K562 (cell line): ENCODE results near the gene SIX1. TPM values are rescaled to one million over a fixed set of nuclear protein-coding genes. Genes with fewer than 3 reads are reported as not detected.

Experiments used
- ATAC-seq: fragments of 200-7000 bp; cut with Tn5 transposase; 3 replicates; pipeline ENCODE4 v1.9.1; 2020; ENCODE audit warnings: moderate library complexity
- BruUV-seq: library from RNA; stranded (reverse); fragments of 400-500 nt; replicated peaks from 2 replicates; lab custom pipeline; 2021; lab: Mats Ljungman, UMichigan
- CTCF ChIA-PET: fragments of 300-600 bp; formaldehyde crosslinking; extraction: SDS; loops from one replicate; lab custom pipeline; 2021; ENCODE audit warnings: low intra/inter-chr PET ratio; lab: Yijun Ruan, JAX
- POLR2A ChIA-PET: fragments of 300-600, 350-650 bp; sonication (Branson Sonifier 250); formaldehyde crosslinking; extraction: SDS; loops from one replicate; lab custom pipeline; 2021; ENCODE audit warnings: antibody characterized with exemption, inconsistent platforms; lab: Yijun Ruan, JAX
- DNase-seq, 4 experiments: peaks; one replicate each; pipeline versions ENCODE4 v3.0.0 to v3.0.0-alpha.2; 2011 to 2018; ENCODE audit warnings: low spot score in 3 of 4, mixed read lengths in 3 of 4; ENCODE audit errors: extremely low read depth in 1 of 4
- FAIRE-seq: peaks from 2 replicates; lab custom pipeline; 2011; peaks lifted over from hg19 to GRCh38; lab: Jason Lieb, UNC
- H2AFZ ChIP-seq: 2 replicates; pipeline ENCODE4 v1.6.0; 2011; ENCODE audit warnings: low read depth, low read length, control low read depth, inconsistent platforms
- H3K27ac ChIP-seq: fragments of 200-600 bp; 3 replicates; pipeline ENCODE4 v1.8.0; 2011; ENCODE audit warnings: low read depth, mild to moderate bottlenecking, control low read depth, inconsistent platforms, low read length, moderate library complexity, mixed read lengths; ENCODE audit errors: extremely low read depth
- H3K27me3 ChIP-seq, 2 experiments: fragments of 300-600 bp in 1 of 2; 2 replicates in 1 of 2; 3 replicates in 1 of 2; pipeline versions ENCODE4 v1.6.0 to v1.8.0; 2011; ENCODE audit warnings: inconsistent platforms in 2 of 2, low read length in 2 of 2, mild to moderate bottlenecking in 1 of 2, mixed read lengths in 1 of 2, moderate library complexity in 1 of 2; ENCODE audit not compliant: control insufficient read depth in 2 of 2, insufficient read depth in 2 of 2
- H3K36me3 ChIP-seq: fragments of 300-600 bp; 3 replicates; pipeline ENCODE4 v1.8.0; 2011; ENCODE audit warnings: mild to moderate bottlenecking, low read length, inconsistent platforms; ENCODE audit not compliant: control insufficient read depth, insufficient read depth
- H3K4me1 ChIP-seq, 2 experiments: fragments of 200-600 bp in 1 of 2; replicated peaks in 1 of 2; 2 replicates in 1 of 2; 3 replicates in 1 of 2; pipeline versions ENCODE4 v1.5.1 to v1.8.0; 2011; ENCODE audit warnings: inconsistent platforms in 2 of 2, low read length in 2 of 2, mild to moderate bottlenecking in 1 of 2, mixed read lengths in 1 of 2, moderate library complexity in 1 of 2; ENCODE audit not compliant: control insufficient read depth in 2 of 2, insufficient read depth in 2 of 2
- H3K4me2 ChIP-seq: 2 replicates; pipeline ENCODE4 v1.6.1; 2011; ENCODE audit warnings: low read length, control low read depth, inconsistent platforms, mixed read lengths; ENCODE audit not compliant: insufficient read depth
- H3K4me3 ChIP-seq: fragments of 200-600 bp; sonication (generic), shearing (Covaris generic); 2 replicates; pipeline ENCODE4 v1.5.1; 2016; ENCODE audit warnings: control low read depth, inconsistent platforms
- H3K79me2 ChIP-seq: fragments of 200-600 bp; 3 replicates; pipeline ENCODE4 v1.8.0; 2011; ENCODE audit warnings: low read length, inconsistent platforms; ENCODE audit not compliant: control insufficient read depth, insufficient read depth
- H3K9ac ChIP-seq, 2 experiments: 2 replicates each; pipeline versions ENCODE4 v1.6.0 to v1.6.1; 2011; ENCODE audit warnings: low read depth in 2 of 2, low read length in 2 of 2, control low read depth in 1 of 2, inconsistent platforms in 1 of 2, mild to moderate bottlenecking in 1 of 2, mixed read lengths in 1 of 2; ENCODE audit not compliant: insufficient read depth in 1 of 2
- H3K9me1 ChIP-seq: one replicate; pipeline ENCODE4 v1.6.0; 2011; ENCODE audit warnings: inconsistent platforms, mild to moderate bottlenecking, low read length, moderate library complexity; ENCODE audit not compliant: control insufficient read depth, insufficient read depth
- H3K9me3 ChIP-seq: replicated peaks from 2 replicates; pipeline ENCODE4 v1.5.1; 2011; ENCODE audit warnings: low read depth, low read length, inconsistent platforms; ENCODE audit not compliant: control insufficient read depth, insufficient read depth
- H4K20me1 ChIP-seq: replicated peaks from 2 replicates; pipeline ENCODE4 v1.6.1; 2011; ENCODE audit warnings: low read length, inconsistent platforms, mixed read lengths; ENCODE audit not compliant: control insufficient read depth, insufficient read depth
- DLX4 ChIP-seq: fragments of 250-450 bp; sonication (Bioruptor Pico); IDR thresholded peaks from 2 replicates; pipeline ENCODE4 v1.6.1; 2021; ENCODE audit warnings: mild to moderate bottlenecking
- HDAC8 ChIP-seq: fragments of 450-650 bp; IDR thresholded peaks from 2 replicates; pipeline ENCODE4 v1.6.1; 2016; ENCODE audit warnings: mild to moderate bottlenecking, missing genetic modification characterization, moderate library complexity, missing compliant biosample characterization
- LEF1 ChIP-seq: fragments of 450-650 bp; IDR thresholded peaks from 2 replicates; pipeline ENCODE4 v1.6.1; 2016; ENCODE audit warnings: mild to moderate bottlenecking
- MBD1 ChIP-seq: fragments of 250-450 bp; sonication (Bioruptor Pico); IDR thresholded peaks from 2 replicates; pipeline ENCODE4 v1.8.0; 2022; ENCODE audit warnings: inconsistent platforms
- SMAD2 ChIP-seq: fragments of 150-350 bp; IDR thresholded peaks from 2 replicates; pipeline ENCODE4 v1.6.1; 2014; ENCODE audit warnings: low read depth, mild to moderate bottlenecking, low read length
- ZKSCAN1 ChIP-seq: fragments of 150-350 bp; IDR thresholded peaks from 2 replicates; pipeline ENCODE4 v1.6.1; 2016; ENCODE audit warnings: low read depth, low read length
- ZNF121 ChIP-seq: sonication (generic); formaldehyde crosslinking; conservative IDR thresholded peaks from 2 replicates; pipeline ENCODE4 v1.8.0; 2022; ENCODE audit warnings: missing genetic modification reagents
- ZNF398 ChIP-seq: fragments of 250-450 bp; sonication (Bioruptor Pico); IDR thresholded peaks from 2 replicates; pipeline ENCODE4 v1.8.0; 2021; ENCODE audit warnings: moderate library complexity, mild to moderate bottlenecking, inconsistent platforms
- WGBS: fragments of 100-300 bp; shearing (Covaris generic); methylation state at CpG from one replicate; pipeline ENCODE4 v1.1.6; 2016; ENCODE audit warnings: low coverage, mixed read lengths; ENCODE audit not compliant: insufficient coverage; ENCODE audit errors: missing lambda C conversion rate; 5-methylcytosine and 5-hydroxymethylcytosine counted together
- in situ Hi-C: fragments of 300-500 bp; cut with MboI; formaldehyde crosslinking; loops from 4 replicates; pipeline ENCODE4 v1.15.0; 2018; ENCODE audit warnings: inconsistent platforms, mixed read lengths
- intact Hi-C: fragments of 100-400 bp; cut with micrococcal nuclease; formaldehyde crosslinking; loops from 2 replicates; pipeline ENCODE4 v1.14.2; 2022
- polyA plus RNA-seq, 8 experiments: library from polyadenylated mRNA; depleted of rRNA in 4 of 8; stranded (reverse) in 5 of 8; unstranded in 3 of 8; fragments of >200 nt; fragmentation: Nextera tagmentation in 2 of 8; fragmentation: Illumina TruSeq in 1 of 8; extraction: Ambion mirVana in 2 of 8; extraction: Trizol in 1 of 8; gene quantifications; 2 replicates each; pipeline versions ENCODE4 v1.2.1 to v1.2.3, GENCODE V29; 2011 to 2014; ENCODE audit warnings: inconsistent platforms in 1 of 8, missing spikeins in 1 of 8
- total RNA-seq, 7 experiments: library from RNA; depleted of rRNA in 6 of 7; stranded (reverse); fragments of >200 nt in 6 of 7; fragmentation: Illumina TruSeq in 2 of 7; extraction: Trizol in 2 of 7; gene quantifications; 2 replicates each; pipeline versions ENCODE4 v1.2.1 to v1.2.3, GENCODE V29; 2011 to 2021; ENCODE audit warnings: low replicate concordance in 1 of 7

The SIX1 gene
- total and polyA plus RNA-seq, 9 of the 15 experiments (the other 6 are each of a cell fraction or from before 2014, with no cell fraction given) = 0.27 to 0.80 (median 0.45) TPM

GRCh38 chr14:60655898-60656685 is 6.8 kb upstream of the SIX1 start (continued):
- no peak for TF ChIP-seq MBD1 (CRISPR knock-in tag)
- TF ChIP-seq, all 486 proteins: peak for 0

GRCh38 chr14:60655119-60655897 is 6.0 kb upstream of the SIX1 start:
- in situ Hi-C loops (no loop called here), intact Hi-C loops (no loop called here)
- no peaks in the 10 kb centered on the region for H4K20me1 ChIP-seq
- WGBS = 59% methylated on average over 15 of the region's 29 CpGs
- peaks cover 0 to 17% of the 10 kb centered on the region in 2 experiments; a peak in 2 of 5 replicates for H3K27me3 ChIP-seq
- DNase-seq (no peak), FAIRE-seq (no peak), ATAC-seq (no peak)
- ChIA-PET CTCF (no interaction called here), POLR2A (no interaction called here)
- H3K4me1 ChIP-seq = peaks cover 0 to 20% of the 10 kb centered on the region in 2 experiments; a peak in 2 of 5 replicates
- no peak overlapping the region for H3K27ac ChIP-seq
- no peaks in the 10 kb centered on the region for H3K36me3 ChIP-seq
- TF ChIP-seq SMAD2 (no peak), ZKSCAN1 (no peak), ZNF121 (CRISPR knock-in tag) (no peak), HDAC8 (no peak), DLX4 (CRISPR knock-in tag) (no peak), LEF1 (no peak), ZNF398 (CRISPR knock-in tag) (no peak)
- no TSS peak for BruUV-seq
- H3K9ac ChIP-seq = no peak overlapping the region
- no peak overlapping the region for H3K4me3 ChIP-seq
- H3K9me3 ChIP-seq = no peaks in the 10 kb centered on the region
- no peaks in the 10 kb centered on the region for H3K79me2 ChIP-seq
- no peak overlapping the region for H2AFZ ChIP-seq
- H3K4me2 ChIP-seq = no peak overlapping the region
- no peaks in the 10 kb centered on the region for H3K9me1 ChIP-seq
